T-helper 1 cell treated with Interleukin-12 subunit alpha and Interleukin-12 subunit beta and Interleukin-4 antibody, amounts not matched to agents 30 μg/mL and 1 μg/mL, for 36 hours (primary cell): ENCODE results near the gene SEMA4F.

Experiments
- H3K27ac Mint-ChIP-seq: one replicate; pipeline ENCODE4 v1.8.0; 2021; ENCODE audit warnings: mild to moderate bottlenecking, mixed read lengths
- H3K27me3 Mint-ChIP-seq: one replicate; pipeline ENCODE4 v1.8.0; 2021; ENCODE audit warnings: low read depth, mixed read lengths
- H3K36me3 Mint-ChIP-seq: one replicate; pipeline ENCODE4 v1.8.0; 2021; ENCODE audit warnings: low read depth, mixed read lengths
- H3K4me1 Mint-ChIP-seq: one replicate; pipeline ENCODE4 v1.8.0; 2021; ENCODE audit warnings: low read depth, mixed read lengths
- H3K4me3 Mint-ChIP-seq: one replicate; pipeline ENCODE4 v1.8.0; 2021; ENCODE audit warnings: mild to moderate bottlenecking, moderate library complexity, mixed read lengths
- H3K9me3 Mint-ChIP-seq: one replicate; pipeline ENCODE4 v1.8.0; 2021; ENCODE audit warnings: mixed read lengths

SEMA4F gene

GRCh38 chr2:74646201-74646600 lies 7.8 kb upstream of the SEMA4F start:
- H3K27ac Mint-ChIP-seq, result no peak overlapping the region
- H3K36me3 Mint-ChIP-seq, result peaks cover 4% of the 10 kb centered on the region
- H3K27me3 Mint-ChIP-seq, result peaks cover 33% of the 10 kb centered on the region
- no peaks in the 10 kb centered on the region for H3K9me3 Mint-ChIP-seq
- H3K4me1 Mint-ChIP-seq, result peaks cover 4% of the 10 kb centered on the region
- no peak overlapping the region for H3K4me3 Mint-ChIP-seq

- Mint-ChIP-seq H3K36me3 (peaks cover 4% of the 10 kb centered on the region), H3K4me1 (peaks cover 4% of the 10 kb centered on the region), H3K4me3 (no peak overlapping the region), H3K27ac (peak overlapping the region; percentile 18), H3K27me3 (peaks cover 31% of the 10 kb centered on the region), H3K9me3 (no peaks in the 10 kb centered on the region)
Measured at GRCh38 chr2:74646834-74647482, 7.1 kb upstream of the SEMA4F start.

- peaks cover 7% of the 10 kb centered on the region for H3K4me1 Mint-ChIP-seq
Measured at GRCh38 chr2:74648009-74648443, 6.0 kb upstream of the SEMA4F start, which contains the start of gene M1AP. Gene M1AP, minus strand, starts transcription at chr2:74648330. Its CDS starts 8,055 bp downstream, at chr2:74640275.

GRCh38 chr2:74653589-74653984 lies 460 bp upstream of the SEMA4F start:
- peaks cover 26% of the 10 kb centered on the region for H3K27me3 Mint-ChIP-seq
- no peak overlapping the region for H3K27ac Mint-ChIP-seq
- peaks cover 6% of the 10 kb centered on the region for H3K36me3 Mint-ChIP-seq
- peaks cover 11% of the 10 kb centered on the region for H3K4me1 Mint-ChIP-seq
- H3K9me3 Mint-ChIP-seq, result peaks cover 3% of the 10 kb centered on the region
- H3K4me3 Mint-ChIP-seq, result peak overlapping the region; percentile 81

More at GRCh38 chr2:74648009-74648443, 6.0 kb upstream of the SEMA4F start, which contains the start of gene M1AP:
- Mint-ChIP-seq H3K27ac (no peak within 1 kb of the TSS), H3K27me3 (peaks cover 31% of the 10 kb centered on the region), H3K4me3 (peak within 1 kb of the TSS; percentile 36), H3K9me3 (peaks cover 3% of the 10 kb centered on the region), H3K36me3 (peaks cover 4% of the 10 kb centered on the region)

- Mint-ChIP-seq H3K27me3 (peaks cover 13% of the 10 kb centered on the region), H3K4me3 (peak overlapping the region; percentile 27), H3K9me3 (peaks cover 3% of the 10 kb centered on the region), H3K4me1 (peaks cover 10% of the 10 kb centered on the region), H3K27ac (no peak overlapping the region), H3K36me3 (peaks cover 6% of the 10 kb centered on the region)
Measured at GRCh38 chr2:74655579-74655978, 1.5 kb downstream of the SEMA4F start.

- H3K4me3 Mint-ChIP-seq, result no peak overlapping the region
- peaks cover 6% of the 10 kb centered on the region for H3K36me3 Mint-ChIP-seq
- no peaks in the 10 kb centered on the region for H3K9me3 Mint-ChIP-seq
- peaks cover 11% of the 10 kb centered on the region for H3K27me3 Mint-ChIP-seq
- peaks cover 6% of the 10 kb centered on the region for H3K4me1 Mint-ChIP-seq
- H3K27ac Mint-ChIP-seq, result no peak overlapping the region
Measured at GRCh38 chr2:74658516-74658915, 4.5 kb downstream of the SEMA4F start.

GRCh38 chr2:74659462-74659861 lies 5.4 kb downstream of the SEMA4F start:
- no peak overlapping the region for H3K4me3 Mint-ChIP-seq
- no peak overlapping the region for H3K27ac Mint-ChIP-seq
- H3K27me3 Mint-ChIP-seq, result peaks cover 11% of the 10 kb centered on the region
- peaks cover 5% of the 10 kb centered on the region for H3K4me1 Mint-ChIP-seq
- no peaks in the 10 kb centered on the region for H3K9me3 Mint-ChIP-seq
- peaks cover 6% of the 10 kb centered on the region for H3K36me3 Mint-ChIP-seq

GRCh38 chr2:74668087-74668486 lies 14.0 kb downstream of the SEMA4F start:
- H3K27ac Mint-ChIP-seq, result no peak overlapping the region
- H3K36me3 Mint-ChIP-seq, result no peaks in the 10 kb centered on the region
- no peak overlapping the region for H3K4me3 Mint-ChIP-seq
- no peaks in the 10 kb centered on the region for H3K4me1 Mint-ChIP-seq
- no peaks in the 10 kb centered on the region for H3K9me3 Mint-ChIP-seq
- H3K27me3 Mint-ChIP-seq, result no peaks in the 10 kb centered on the region

- Mint-ChIP-seq H3K4me1 (no peaks in the 10 kb centered on the region), H3K9me3 (no peaks in the 10 kb centered on the region), H3K27me3 (no peaks in the 10 kb centered on the region), H3K27ac (no peak overlapping the region), H3K36me3 (no peaks in the 10 kb centered on the region), H3K4me3 (no peak overlapping the region)
Measured at GRCh38 chr2:74670263-74670662, 16.2 kb downstream of the SEMA4F start.

- no peaks in the 10 kb centered on the region for H3K4me1 Mint-ChIP-seq
- no peaks in the 10 kb centered on the region for H3K27me3 Mint-ChIP-seq
- no peaks in the 10 kb centered on the region for H3K9me3 Mint-ChIP-seq
- no peak overlapping the region for H3K4me3 Mint-ChIP-seq
- peaks cover 4% of the 10 kb centered on the region for H3K36me3 Mint-ChIP-seq
- H3K27ac Mint-ChIP-seq, result no peak overlapping the region
Measured at GRCh38 chr2:74671479-74671878, 17.4 kb downstream of the SEMA4F start.

GRCh38 chr2:74673826-74674528 lies 19.9 kb downstream of the SEMA4F start:
- Mint-ChIP-seq H3K4me1 (no peaks in the 10 kb centered on the region), H3K36me3 (peaks cover 5% of the 10 kb centered on the region), H3K4me3 (no peak overlapping the region), H3K9me3 (no peaks in the 10 kb centered on the region), H3K27me3 (no peaks in the 10 kb centered on the region), H3K27ac (no peak overlapping the region)

- H3K36me3 Mint-ChIP-seq, result peaks cover 5% of the 10 kb centered on the region
- no peaks in the 10 kb centered on the region for H3K27me3 Mint-ChIP-seq
- H3K9me3 Mint-ChIP-seq, result no peaks in the 10 kb centered on the region
- no peak overlapping the region for H3K4me3 Mint-ChIP-seq
- H3K4me1 Mint-ChIP-seq, result no peaks in the 10 kb centered on the region
- no peak overlapping the region for H3K27ac Mint-ChIP-seq
Measured at GRCh38 chr2:74675090-74675489, 21.0 kb downstream of the SEMA4F start.

- Mint-ChIP-seq H3K36me3 (peaks cover 5% of the 10 kb centered on the region), H3K4me3 (no peak overlapping the region), H3K9me3 (no peaks in the 10 kb centered on the region), H3K27ac (no peak overlapping the region), H3K4me1 (no peaks in the 10 kb centered on the region), H3K27me3 (no peaks in the 10 kb centered on the region)
Measured at GRCh38 chr2:74676331-74676730, 22.3 kb downstream of the SEMA4F start.

- no peak overlapping the region for H3K4me3 Mint-ChIP-seq
- no peak overlapping the region for H3K27ac Mint-ChIP-seq
- no peaks in the 10 kb centered on the region for H3K4me1 Mint-ChIP-seq
- H3K27me3 Mint-ChIP-seq, result no peaks in the 10 kb centered on the region
- no peaks in the 10 kb centered on the region for H3K9me3 Mint-ChIP-seq
- H3K36me3 Mint-ChIP-seq, result peaks cover 5% of the 10 kb centered on the region
Measured at GRCh38 chr2:74679615-74680014, 25.6 kb downstream of the SEMA4F start.

GRCh38 chr2:74682501-74682900 lies 28.5 kb downstream of the SEMA4F start:
- Mint-ChIP-seq H3K27me3 (peaks cover 4% of the 10 kb centered on the region), H3K4me1 (no peaks in the 10 kb centered on the region), H3K4me3 (no peak overlapping the region), H3K27ac (no peak overlapping the region), H3K36me3 (no peaks in the 10 kb centered on the region), H3K9me3 (no peaks in the 10 kb centered on the region)
